ENCODE measurements around the gene SLC44A5.

SLC44A5 gene

DNA sequence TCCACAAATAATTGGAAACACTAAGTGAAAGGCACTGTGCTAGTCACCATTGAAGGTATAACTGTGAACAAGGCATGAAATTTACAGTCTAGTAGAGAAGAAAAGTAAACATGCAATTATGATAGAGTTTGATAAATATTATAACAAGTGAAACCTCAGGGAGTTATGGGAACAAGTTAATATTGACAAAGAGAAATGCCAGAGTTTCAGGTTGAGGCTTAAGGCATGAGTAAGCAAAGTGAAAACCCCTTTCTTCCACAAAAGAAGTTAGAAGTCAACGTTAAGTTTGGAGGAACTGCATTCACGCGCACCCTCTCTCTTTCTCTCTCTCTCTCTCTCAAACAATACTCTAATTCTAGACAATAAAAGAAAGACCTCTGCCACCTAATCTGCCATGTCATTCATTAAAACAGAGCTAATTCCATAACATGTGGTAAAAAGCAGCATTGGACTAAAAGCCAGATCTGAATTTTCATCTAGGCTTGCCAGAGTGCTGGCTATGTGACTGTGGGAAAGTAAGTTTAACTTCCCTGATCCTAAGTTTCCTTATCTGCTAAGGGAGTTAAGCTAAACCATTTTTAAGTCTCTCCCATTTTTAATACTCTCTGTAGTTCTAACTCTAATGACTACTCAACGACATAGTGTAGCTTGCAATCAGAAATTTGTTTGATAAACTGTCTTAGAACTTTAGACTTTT is 22.0 kb downstream of the SLC44A5 start:
- DNase-seq: no peak

- DNase-seq: no peak
Observed at GRCh38 chr1:75587692-75588091, 23.2 kb downstream of the SLC44A5 start.

- DNase-seq: no peak
Observed at GRCh38 chr1:75583282-75583681, 27.6 kb downstream of the SLC44A5 start.

- DNase-seq: no peak
Observed at GRCh38 chr1:75582725-75583261, 28.1 kb downstream of the SLC44A5 start.

GRCh38 chr1:75579046-75579445 is 31.9 kb downstream of the SLC44A5 start:
- no peak for DNase-seq

DNA sequence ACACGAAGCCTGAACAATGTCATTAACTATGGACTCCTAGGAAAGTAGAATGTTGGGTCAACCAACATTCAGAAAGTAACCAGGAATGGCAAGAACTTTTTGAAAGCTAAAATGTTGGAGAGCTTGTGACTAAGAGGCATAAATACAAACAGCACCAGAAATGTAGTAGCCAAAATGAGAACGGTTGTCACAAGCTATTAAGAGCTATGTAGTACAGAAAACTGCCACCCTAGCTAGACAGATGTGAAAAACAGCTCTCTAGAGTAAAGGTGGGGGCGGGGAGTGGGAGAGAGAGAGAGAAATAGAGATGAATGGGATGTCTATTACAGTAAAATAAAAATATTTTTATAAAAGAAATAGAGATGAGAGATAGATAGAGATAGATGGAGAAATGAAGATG is 35.1 kb downstream of the SLC44A5 start:
- DNase-seq: no peak

- no peak for DNase-seq
Observed at GRCh38 chr1:75567191-75567590, 43.7 kb downstream of the SLC44A5 start.

DNA sequence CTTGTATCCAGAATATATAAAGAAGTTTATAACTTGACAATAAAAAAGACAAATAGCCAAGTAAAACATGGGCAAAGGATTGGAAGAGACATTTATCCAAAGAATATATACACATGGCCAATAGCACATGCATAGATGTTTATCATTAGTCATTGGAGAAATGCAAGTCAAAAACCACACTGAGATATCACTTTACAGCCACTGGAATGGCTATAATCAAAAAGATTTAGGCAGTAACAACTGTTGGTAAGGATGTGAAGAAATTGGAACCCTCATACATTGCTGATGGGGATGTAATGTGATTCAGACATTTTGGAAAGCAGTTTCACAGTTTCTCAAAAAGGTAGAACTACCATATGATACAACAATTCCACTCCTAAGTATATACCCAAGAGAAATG is 51.1 kb downstream of the SLC44A5 start:
- no peak for DNase-seq

DNA sequence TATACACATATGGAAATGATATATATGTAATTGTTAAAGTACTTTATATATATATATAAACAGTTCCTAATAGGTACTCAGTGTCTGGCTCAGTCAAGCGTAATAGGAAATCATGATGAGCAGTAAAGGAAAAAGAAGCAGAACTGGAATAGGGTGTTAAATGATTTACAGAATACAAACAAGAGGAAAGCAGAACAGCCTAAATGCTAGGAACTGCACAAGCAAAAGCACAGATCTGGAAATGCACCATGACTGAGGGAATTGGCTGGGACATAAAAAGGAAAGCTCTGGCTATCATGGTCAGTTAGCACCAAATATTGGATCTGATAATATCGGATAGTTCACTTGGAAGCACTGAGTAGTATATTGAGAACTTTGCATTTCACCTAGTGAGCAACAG is 51.8 kb downstream of the SLC44A5 start:
- no peak for DNase-seq

DNA sequence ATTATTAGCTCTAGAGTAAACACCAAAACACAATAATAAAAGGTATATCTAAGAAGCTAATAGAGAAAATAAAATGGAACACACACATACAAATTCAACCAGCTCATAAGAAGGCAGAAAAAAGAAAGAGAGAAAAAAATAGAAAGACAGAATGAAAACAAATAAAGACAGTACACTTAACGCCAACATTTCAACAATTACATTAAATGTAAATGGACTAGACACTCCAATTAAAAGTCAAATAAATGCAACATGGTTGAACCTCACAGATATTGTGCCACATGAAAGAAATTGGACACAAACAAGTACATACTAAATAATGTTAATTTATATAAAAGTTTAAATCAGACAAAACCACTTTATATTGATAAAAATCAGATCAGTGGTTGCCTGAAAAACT is 56.0 kb downstream of the SLC44A5 start:
- DNase-seq: no peak

- DNase-seq: no peak
Observed at GRCh38 chr1:75554181-75554580, 56.7 kb downstream of the SLC44A5 start.

DNA sequence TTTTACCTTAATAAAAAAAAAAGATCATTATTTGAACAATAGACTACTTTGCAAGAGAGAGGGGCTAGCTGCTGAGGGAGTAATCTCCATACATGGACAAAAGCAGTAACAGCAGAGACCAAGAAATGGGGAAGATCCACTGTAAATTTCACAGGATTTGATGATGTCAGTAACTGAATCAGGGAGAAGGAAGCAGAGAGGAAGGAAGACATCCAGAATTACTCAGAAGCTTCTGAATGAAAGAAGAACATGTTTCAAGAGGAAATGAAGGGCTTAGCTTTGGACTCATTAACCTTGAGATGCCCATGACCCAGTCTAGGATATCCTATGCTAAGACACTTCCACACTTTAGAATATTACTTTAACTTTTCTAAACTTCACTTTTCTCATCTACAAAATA is 60.4 kb downstream of the SLC44A5 start:
- no peak for DNase-seq

DNA sequence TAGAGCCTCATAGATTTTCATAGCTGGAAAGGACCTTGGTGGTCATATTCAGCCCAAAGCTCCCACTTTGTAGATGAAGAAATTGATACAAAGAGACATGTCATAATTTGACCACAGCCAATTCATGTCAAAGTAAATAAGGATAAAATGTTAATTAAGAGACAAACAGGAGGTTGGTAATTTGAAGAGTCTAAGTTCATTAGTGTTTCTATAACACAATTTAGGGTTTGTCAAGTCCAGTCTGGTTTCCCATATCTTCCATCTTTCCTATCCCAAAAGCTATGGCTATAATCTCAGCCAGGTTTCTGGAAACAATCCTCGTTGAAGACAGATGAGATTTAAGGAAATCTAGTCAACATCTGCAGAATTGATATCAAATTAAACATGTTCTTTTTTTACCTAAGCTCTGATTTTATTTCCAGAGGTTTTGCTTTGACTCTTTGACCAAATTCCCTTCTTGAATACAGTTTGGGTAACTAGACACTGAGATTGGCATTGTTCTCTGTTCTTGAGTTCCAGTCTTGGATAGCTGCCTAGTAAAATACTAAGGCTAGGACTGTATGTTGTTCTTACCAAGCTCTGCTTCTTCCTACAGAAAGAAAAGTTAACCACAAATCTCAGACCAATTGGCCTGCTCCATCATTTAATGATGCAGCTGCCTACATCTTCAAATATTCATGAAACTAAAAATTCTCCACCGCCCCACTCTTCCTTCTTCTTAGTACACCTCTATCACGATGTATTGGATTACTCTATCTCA is 62.0 kb downstream of the SLC44A5 start:
- no peak for DNase-seq

DNA sequence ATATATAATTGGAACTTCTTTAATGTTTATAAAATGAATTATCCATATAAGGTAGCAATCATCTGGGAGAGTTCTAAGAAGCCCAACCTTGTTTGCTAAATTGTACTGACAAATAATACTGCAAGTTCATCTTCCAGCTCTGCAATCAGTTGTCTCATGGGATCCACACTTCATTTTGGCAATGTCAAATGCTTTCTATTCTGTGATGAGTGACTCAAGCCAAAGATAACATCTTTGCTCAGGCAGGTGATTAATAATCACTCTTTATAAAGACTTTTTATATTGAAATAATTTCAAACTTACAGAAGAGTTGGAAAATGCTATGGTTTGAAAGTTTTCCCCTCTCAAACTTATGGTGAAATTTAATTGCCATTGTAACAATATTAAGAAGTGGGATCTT is 67.2 kb downstream of the SLC44A5 start:
- no peak for DNase-seq

- DNase-seq: no peak
Observed at GRCh38 chr1:75542818-75543570, 67.9 kb downstream of the SLC44A5 start.

- DNase-seq: no peak
Observed at GRCh38 chr1:75539230-75540116, 71.4 kb downstream of the SLC44A5 start.

GRCh38 chr1:75533085-75533484 is 77.8 kb downstream of the SLC44A5 start:
- DNase-seq: no peak

- DNase-seq: no peak
Observed at GRCh38 chr1:75531570-75531969, 79.3 kb downstream of the SLC44A5 start.

GRCh38 chr1:75529488-75529887 is 81.4 kb downstream of the SLC44A5 start:
- no peak for DNase-seq

- no peak for DNase-seq
Observed at GRCh38 chr1:75528001-75528400, 82.9 kb downstream of the SLC44A5 start.

DNA sequence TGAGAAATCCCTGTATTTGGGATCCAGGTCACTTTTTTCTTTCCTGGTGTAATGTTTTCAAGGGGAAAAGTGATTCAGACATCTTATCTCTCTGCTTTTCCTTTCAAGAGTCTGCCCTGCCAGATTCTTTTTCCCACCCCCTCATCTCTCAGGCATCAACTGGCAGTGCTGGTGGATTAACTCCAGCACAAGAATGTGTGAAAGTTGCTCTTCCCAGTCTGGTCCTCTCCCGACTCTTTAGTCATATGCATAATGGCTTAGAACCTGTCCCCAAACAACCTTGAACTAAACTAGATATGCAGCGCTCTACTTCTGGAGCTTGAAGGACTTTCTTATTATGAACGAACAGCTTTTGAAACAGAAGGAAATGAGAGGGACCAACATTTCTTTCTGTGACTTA is 88.5 kb downstream of the SLC44A5 start:
- DNase-seq: no peak

DNA sequence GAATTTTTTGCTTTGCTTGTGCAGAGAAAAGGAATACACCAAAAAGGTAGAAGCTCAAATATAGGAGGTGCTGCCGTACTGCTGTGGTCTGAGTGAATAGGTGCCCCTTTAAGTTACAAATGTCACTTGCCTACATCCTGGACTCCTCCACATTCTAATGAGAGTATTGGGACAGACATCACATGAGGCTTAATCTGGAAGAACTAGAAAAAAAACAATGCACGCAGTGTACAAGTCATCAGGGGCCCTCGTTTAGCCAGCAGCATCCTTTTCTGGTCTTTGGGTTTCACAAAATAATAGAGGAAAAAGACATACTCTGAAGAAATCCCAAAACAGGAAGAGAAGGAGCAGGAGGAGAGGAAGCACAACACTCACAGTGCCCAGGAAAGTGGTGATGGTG is 89.3 kb downstream of the SLC44A5 start:
- DNase-seq: no peak

Measured in stimulated activated naive CD4-positive, alpha-beta T cell (primary cell).